GM12878 (cell line): ENCODE data around the gene PDZD8. TPM values are rescaled to one million over a fixed set of nuclear protein-coding genes. Genes with fewer than 3 reads are reported as not detected.

Experiments used
- ATAC-seq: fragments of 200-7000 bp; cut with Tn5 transposase; 3 replicates; pipeline ENCODE4 v1.9.1; 2020; ENCODE audit warnings: mild to moderate bottlenecking, moderate library complexity
- BruUV-seq: library from RNA; stranded (reverse); fragments of 400-500 nt; replicated peaks from 2 replicates; lab custom pipeline; 2021; lab: Mats Ljungman, UMichigan
- CTCF ChIA-PET: fragments of 300-600 bp; sonication (Branson Sonifier 250); formaldehyde crosslinking; extraction: SDS; loops from one replicate; lab custom pipeline; 2021; ENCODE audit warnings: inconsistent platforms; lab: Yijun Ruan, JAX
- POLR2A ChIA-PET: fragments of 350-600 bp; formaldehyde crosslinking; extraction: SDS; loops from one replicate; lab custom pipeline; 2021; ENCODE audit warnings: inconsistent platforms; lab: Charles Lee
- RAD21 ChIA-PET: fragments of 300-600 bp; sonication (Branson Sonifier 250); formaldehyde crosslinking; loops from one replicate; lab custom pipeline; 2023; ENCODE audit warnings: antibody characterized with exemption; ENCODE audit not compliant: unreplicated experiment; lab: Charles Lee
- SMC1A ChIA-PET: fragments of 300-600 bp; sonication (Branson Sonifier 250); formaldehyde crosslinking; loops from one replicate; lab custom pipeline; 2023; ENCODE audit not compliant: unreplicated experiment, uncharacterized antibody; lab: Charles Lee
- DNase-seq: peaks from one replicate; pipeline ENCODE4 v3.0.0-alpha.2; 2011; ENCODE audit warnings: low read depth, low spot score
- FAIRE-seq: peaks from 3 replicates; lab custom pipeline; 2011; peaks lifted over from hg19 to GRCh38; lab: Jason Lieb, UNC
- H2AFZ ChIP-seq: 2 replicates; pipeline ENCODE4 v1.6.0; 2011; ENCODE audit warnings: low read depth, low read length, control low read depth; ENCODE audit not compliant: control insufficient read depth
- H3K27ac ChIP-seq: 2 replicates; pipeline ENCODE4 v1.5.1; 2011; ENCODE audit warnings: control low read depth; ENCODE audit not compliant: control insufficient read depth, insufficient read depth
- H3K27me3 ChIP-seq, 2 experiments: replicated peaks in 1 of 2; 2 replicates each; pipeline versions ENCODE4 v1.6.0 to v1.6.1; 2011; ENCODE audit warnings: low read length in 1 of 2; ENCODE audit not compliant: control insufficient read depth in 2 of 2, insufficient read depth in 2 of 2
- H3K36me3 ChIP-seq, 2 experiments: 2 replicates each; pipeline ENCODE4 v1.5.1; 2011; ENCODE audit warnings: low read length in 1 of 2; ENCODE audit not compliant: control insufficient read depth in 2 of 2, insufficient read depth in 2 of 2
- H3K4me1 ChIP-seq: 2 replicates; pipeline ENCODE4 v1.6.1; 2011; ENCODE audit warnings: mild to moderate bottlenecking, low read length, moderate library complexity, mixed read lengths; ENCODE audit not compliant: control insufficient read depth, insufficient read depth
- H3K4me2 ChIP-seq: 2 replicates; pipeline ENCODE4 v1.6.0; 2011; ENCODE audit warnings: control low read depth; ENCODE audit not compliant: control insufficient read depth, insufficient read depth
- H3K4me3 ChIP-seq: fragments of 200-600 bp; sonication (generic); 2 replicates; pipeline ENCODE4 v1.5.1; 2016
- H3K79me2 ChIP-seq: 2 replicates; pipeline ENCODE4 v1.6.0; 2011; ENCODE audit warnings: low read length; ENCODE audit not compliant: control insufficient read depth, insufficient read depth
- H3K9ac ChIP-seq: 2 replicates; pipeline ENCODE4 v1.8.0; 2011; ENCODE audit warnings: low read length, control low read depth, mixed read lengths; ENCODE audit not compliant: control insufficient read depth, insufficient read depth
- H3K9me3 ChIP-seq: replicated peaks from 3 replicates; pipeline ENCODE4 v1.5.1; 2011; ENCODE audit warnings: mild to moderate bottlenecking, low read length; ENCODE audit not compliant: control insufficient read depth, insufficient read depth
- H4K20me1 ChIP-seq: 2 replicates; pipeline ENCODE4 v1.6.0; 2011; ENCODE audit not compliant: control insufficient read depth, insufficient read depth
- BHLHE40 ChIP-seq, 2 experiments: fragments of 450-650 bp in 1 of 2; IDR thresholded peaks; 2 replicates each; pipeline ENCODE4 v1.6.1; 2011 to 2017; ENCODE audit warnings: low read depth in 2 of 2, borderline replicate concordance in 1 of 2, improper control_type of control experiment in 1 of 2, low read length in 1 of 2, mild to moderate bottlenecking in 1 of 2
- CHD1 ChIP-seq: IDR thresholded peaks from 2 replicates; pipeline ENCODE4 v1.6.1; 2012; ENCODE audit warnings: low read depth, low read length, improper control_type of control experiment
- GATAD2B ChIP-seq: fragments of 450-650 bp; conservative IDR thresholded peaks from 2 replicates; pipeline ENCODE4 v1.6.1; 2017; ENCODE audit warnings: low read depth, mild to moderate bottlenecking, moderate library complexity
- MEF2A ChIP-seq: IDR thresholded peaks from 2 replicates; pipeline ENCODE4 v1.6.1; 2011; ENCODE audit warnings: low read depth, mild to moderate bottlenecking, low read length, moderate library complexity; ENCODE audit not compliant: insufficient read depth
- MTA2 ChIP-seq: fragments of 450-650 bp; IDR thresholded peaks from 2 replicates; pipeline ENCODE4 v1.6.1; 2016; ENCODE audit warnings: low read depth, mild to moderate bottlenecking, moderate library complexity
- NKRF ChIP-seq: fragments of 450-650 bp; conservative IDR thresholded peaks from 2 replicates; pipeline ENCODE4 v1.6.1; 2017; ENCODE audit warnings: mild to moderate bottlenecking, moderate library complexity
- SRF ChIP-seq, 2 experiments: IDR thresholded peaks; 2 replicates each; pipeline ENCODE4 v1.6.1; 2011; ENCODE audit warnings: low read depth in 2 of 2, low read length in 2 of 2, mild to moderate bottlenecking in 1 of 2, moderate library complexity in 1 of 2
- STAT1 ChIP-seq: fragments of 450-650 bp; conservative IDR thresholded peaks from 2 replicates; pipeline ENCODE4 v1.6.1; 2014; ENCODE audit warnings: antibody characterized with exemption, mild to moderate bottlenecking
- ZBTB33 ChIP-seq: fragments of 450-650 bp; IDR thresholded peaks from 2 replicates; pipeline ENCODE4 v1.6.1; 2017; ENCODE audit warnings: mild to moderate bottlenecking
- WGBS: methylation state at CpG from one replicate; pipeline ENCODE4 v1.1.6; 2016; ENCODE audit warnings: low lambda C conversion rate; ENCODE audit not compliant: insufficient replicate concordance, insufficient coverage; ENCODE audit errors: missing lambda C conversion rate; 5-methylcytosine and 5-hydroxymethylcytosine counted together
- in situ Hi-C: fragments of 300-500 bp; cut with MboI; formaldehyde crosslinking; loops from 9 replicates; pipeline ENCODE4 v1.14.3; 2018; ENCODE audit warnings: mixed read lengths
- intact Hi-C: fragments of 100-400 bp; cut with micrococcal nuclease; formaldehyde crosslinking; loops from one replicate; pipeline ENCODE4 v1.14.2; 2022; ENCODE audit not compliant: unreplicated experiment
- polyA plus RNA-seq, 11 experiments: library from polyadenylated mRNA; depleted of rRNA in 4 of 11; unstranded in 6 of 11; stranded (reverse) in 5 of 11; fragments of >200 nt; fragmentation: Nextera tagmentation in 4 of 11; fragmentation: Illumina TruSeq in 1 of 11; extraction: Ambion mirVana in 4 of 11; extraction: Trizol in 1 of 11; gene quantifications; 1 replicate in 1 of 11; 2 replicates in 10 of 11; pipeline versions ENCODE4 v1.2.1 to v1.2.3, GENCODE V29; 2011 to 2016; ENCODE audit warnings: inconsistent platforms in 2 of 11, missing spikeins in 2 of 11, low read depth in 1 of 11
- total RNA-seq, 4 experiments: library from RNA; depleted of rRNA in 3 of 4; stranded (reverse); fragments of >200 nt in 3 of 4; fragmentation: Illumina TruSeq in 1 of 4; extraction: Trizol in 1 of 4; gene quantifications; 2 replicates each; pipeline versions ENCODE4 v1.2.1 to v1.2.3, GENCODE V29; 2013 to 2021

The PDZD8 gene
- total and polyA plus RNA-seq, 10 of the 15 experiments (the other 5 are each of a cell fraction or from before 2014, with no cell fraction given), result 2.0 to 21.2 (median 6.7) TPM

GRCh38 chr10:117363028-117363427 is 12.2 kb downstream of the PDZD8 start:
- WGBS, result 0% methylated on average over 2 of the region's 2 CpGs
- peak; percentile 52 for ATAC-seq
- intact Hi-C loops (no loop called here), in situ Hi-C loops (no loop called here)
- Histone ChIP-seq H3K9me3 (no peaks in the 10 kb centered on the region), H3K9ac (no peak overlapping the region), H3K4me2 (peak overlapping the region; percentile 60; the same call in 1 of the 2 replicates), H3K36me3 (no peaks in the 10 kb centered on the region), H3K27me3 (no peaks in the 10 kb centered on the region), H3K4me1 (peaks cover 15% of the 10 kb centered on the region), H3K79me2 (peaks cover 75% of the 10 kb centered on the region), H3K27ac (no peak overlapping the region)
- DNase-seq, result no peak
- CTCF ChIA-PET, result interaction anchor here (1.6 kb wide), 1 partner anchor 21 kb away, joined by 5 read pairs; no protein-coding TSS in a partner anchor
- BruUV-seq, result no TSS peak
- FAIRE-seq, result no peak
- RAD21 ChIA-PET, result interaction anchor here (0.9 to 1.2 kb wide), 2 partner anchors 9 to 16 kb away, joined by 4 to 5 read pairs; no protein-coding TSS in a partner anchor
- TF ChIP-seq ZBTB33 (no peak), SRF (IDR thresholded peaks at IDR 0.05; ENCODE audit: low read depth in 2 of 2, low read length in 2 of 2) (no peak), STAT1 (no peak), GATAD2B (no peak), MTA2 (peak; percentile 72), MEF2A (no peak), CHD1 (no peak), NKRF (no peak), BHLHE40 (IDR thresholded peaks at IDR 0.05; ENCODE audit: borderline replicate concordance in 1 of 2, low read depth in 2 of 2, low read length in 1 of 2) (no peak)
- TF ChIP-seq, all 136 proteins: peak for 1
- Histone ChIP-seq H4K20me1 (no peaks in the 10 kb centered on the region), H3K4me3 (no peak overlapping the region), H2AFZ (no peak overlapping the region)
- ChIA-PET POLR2A (interaction anchor here (1.6 kb wide), 1 partner anchor 11 kb away, joined by 4 read pairs; no protein-coding TSS in a partner anchor), SMC1A (interaction anchor here (1.0 to 1.3 kb wide), 4 partner anchors 8 to 13 kb away, joined by 3 to 7 read pairs (median 4); no protein-coding TSS in a partner anchor)
